HG03066 (cell line): ENCODE measurements around the gene FOXJ2.
"Not testable (repeated sequence)": the region's sequence is repeated elsewhere in the genome, so short reads cannot be mapped to it uniquely, and the experiment has no call there.

Source experiments
- ATAC-seq: cut with Tn5 transposase; IDR thresholded peaks from one replicate; pipeline ENCODE4 v1.9.1; 2021; ENCODE audit warnings: low read depth; ENCODE audit not compliant: unreplicated experiment

Gene FOXJ2

GRCh38 chr12:8028267-8028666 is 4.2 kb upstream of the FOXJ2 start:
- no peak for ATAC-seq

GRCh38 chr12:8030189-8030588 is 2.3 kb upstream of the FOXJ2 start:
- ATAC-seq = no peak

DNA sequence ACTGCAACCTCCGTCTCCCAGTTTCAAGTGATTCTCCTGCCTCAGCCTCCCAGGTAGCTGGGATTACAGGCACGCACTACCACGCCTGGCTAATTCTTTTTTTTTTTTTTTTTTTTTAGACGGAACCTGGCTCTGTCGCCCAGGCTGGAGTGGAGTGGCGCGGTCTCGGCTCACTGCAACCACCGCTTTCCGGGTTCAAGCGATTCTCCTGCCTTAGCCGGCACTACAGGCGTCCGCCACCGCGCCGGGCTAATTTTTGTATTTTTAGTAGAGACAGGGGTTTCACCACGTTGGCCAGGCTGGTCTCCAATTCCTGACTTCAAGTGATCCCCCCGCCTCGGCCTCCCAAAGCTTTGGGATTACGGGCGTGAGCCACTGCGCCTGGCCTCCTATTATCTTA is 1.5 kb upstream of the FOXJ2 start:
- not testable (repeated sequence) for ATAC-seq

GRCh38 chr12:8031872-8032241 is 659 bp upstream of the FOXJ2 start:
- no peak for ATAC-seq

- ATAC-seq = no peak
These were observed 883 bp downstream of the FOXJ2 start for GRCh38 chr12:8033153-8034044.

GRCh38 chr12:8034802-8035201 is 2.3 kb downstream of the FOXJ2 start:
- no peak for ATAC-seq

GRCh38 chr12:8035440-8036010 is 3.0 kb downstream of the FOXJ2 start:
- no peak for ATAC-seq

- no peak for ATAC-seq
These were observed 3.8 kb downstream of the FOXJ2 start for GRCh38 chr12:8036346-8036745.

DNA sequence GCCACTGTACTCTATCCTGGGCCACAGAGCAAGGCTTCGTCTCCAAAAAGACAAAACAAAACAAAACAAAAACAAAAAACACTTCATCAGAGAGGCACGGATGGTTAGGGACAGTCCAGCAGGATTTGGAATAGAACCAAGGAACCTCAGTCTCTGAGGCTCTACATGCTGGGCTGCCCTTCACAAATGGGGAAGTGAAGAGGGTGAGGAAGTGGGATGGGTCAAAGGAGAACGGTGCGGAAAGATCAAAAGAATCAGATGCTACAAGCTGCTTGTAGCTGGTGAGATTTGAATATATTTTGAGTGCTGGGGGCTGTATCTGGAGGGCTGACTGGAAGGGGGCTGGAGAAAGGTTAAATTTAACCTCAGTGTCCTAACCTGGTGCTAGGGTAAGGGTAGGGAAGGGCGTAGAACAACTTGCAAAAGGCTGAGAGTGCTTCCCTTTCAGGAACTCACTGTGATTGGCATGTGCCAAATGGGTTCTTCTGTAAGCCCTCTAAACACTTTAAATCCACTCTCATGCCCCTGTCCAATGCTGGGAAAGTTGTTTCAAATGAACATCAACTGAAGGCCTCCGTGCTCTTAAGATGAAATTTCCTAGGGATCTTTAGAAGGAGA is 4.6 kb downstream of the FOXJ2 start:
- no peak for ATAC-seq

DNA sequence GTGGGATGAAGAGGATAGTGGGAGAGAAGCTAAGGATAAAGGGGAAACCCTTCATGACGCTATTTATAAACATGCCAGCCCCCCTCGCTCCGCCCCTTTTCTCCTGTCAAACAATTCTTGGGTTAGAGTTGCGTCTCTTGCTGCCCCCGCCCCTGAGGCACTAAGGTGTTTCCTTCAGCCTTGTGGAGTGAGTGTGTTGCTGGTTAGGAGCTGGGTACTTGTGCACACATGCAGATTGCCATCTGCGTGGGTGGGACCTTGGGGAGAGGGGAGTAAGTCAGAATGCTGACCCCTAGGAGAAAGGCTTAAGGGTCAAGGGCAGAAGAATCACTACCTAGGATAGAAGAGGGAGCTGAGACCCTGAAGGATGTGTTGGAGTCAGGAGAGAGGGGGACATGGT is 5.4 kb downstream of the FOXJ2 start:
- no peak for ATAC-seq

GRCh38 chr12:8038659-8039114 is 6.2 kb downstream of the FOXJ2 start:
- ATAC-seq = no peak

DNA sequence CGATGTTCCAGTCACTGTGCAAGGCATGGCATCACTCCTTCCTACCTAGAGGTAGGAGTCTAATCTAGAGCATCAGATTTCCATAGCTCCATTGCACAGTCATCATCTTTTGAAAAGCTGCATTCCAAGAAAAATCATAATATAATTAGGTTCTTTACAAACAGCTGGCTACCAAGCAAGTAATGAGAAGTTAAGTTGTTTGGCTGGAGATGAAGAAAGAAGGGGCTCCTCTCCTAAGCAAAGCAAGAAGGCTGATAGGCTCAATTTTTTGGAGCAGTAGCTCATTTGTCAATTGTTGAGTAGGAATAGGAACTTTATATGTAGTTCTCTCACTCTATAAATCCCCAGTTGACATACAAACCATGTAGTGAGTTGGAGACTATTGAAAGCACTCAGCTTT is 8.3 kb downstream of the FOXJ2 start:
- ATAC-seq = no peak

GRCh38 chr12:8045952-8046944 is 13.7 kb downstream of the FOXJ2 start:
- ATAC-seq = no peak

GRCh38 chr12:8047842-8048241 is 15.3 kb downstream of the FOXJ2 start:
- no peak for ATAC-seq

- ATAC-seq = no peak
These were observed 16.4 kb downstream of the FOXJ2 start for GRCh38 chr12:8048906-8049305.

DNA sequence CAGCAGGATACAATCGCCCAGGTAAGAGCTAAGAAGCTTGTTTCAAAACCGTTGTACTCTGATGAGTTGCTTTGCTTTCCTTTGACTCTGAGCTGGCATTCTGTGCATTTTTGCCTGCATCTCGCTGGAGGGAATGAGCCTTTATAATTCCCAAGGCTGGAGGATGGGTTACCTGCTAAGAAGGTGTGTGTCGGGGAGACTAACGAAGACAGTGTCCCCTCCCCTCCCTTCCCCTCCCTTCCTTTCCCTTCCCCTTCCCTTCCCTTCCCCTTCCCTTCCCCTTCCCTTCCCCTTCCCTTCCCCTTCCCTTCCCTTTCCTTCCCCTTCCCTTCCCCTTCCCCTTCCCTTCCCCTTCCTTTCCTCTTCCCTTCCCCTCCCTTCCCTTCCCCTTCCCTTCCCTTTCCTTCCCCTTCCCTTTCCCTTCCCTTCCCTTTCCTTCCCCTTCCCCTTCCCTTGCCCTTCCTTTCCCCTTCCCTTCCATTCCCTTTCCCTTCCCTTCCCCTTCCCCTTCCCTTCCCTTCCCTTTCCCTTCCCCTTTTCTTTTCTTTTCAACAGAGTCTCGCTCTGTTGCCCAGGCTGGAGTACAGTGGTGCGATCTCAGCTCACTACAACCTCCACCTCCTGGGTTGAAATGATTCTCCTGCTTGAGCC is 18.2 kb downstream of the FOXJ2 start:
- ATAC-seq = no peak

GRCh38 chr12:8052679-8053078 is 20.2 kb downstream of the FOXJ2 start:
- no peak for ATAC-seq

DNA sequence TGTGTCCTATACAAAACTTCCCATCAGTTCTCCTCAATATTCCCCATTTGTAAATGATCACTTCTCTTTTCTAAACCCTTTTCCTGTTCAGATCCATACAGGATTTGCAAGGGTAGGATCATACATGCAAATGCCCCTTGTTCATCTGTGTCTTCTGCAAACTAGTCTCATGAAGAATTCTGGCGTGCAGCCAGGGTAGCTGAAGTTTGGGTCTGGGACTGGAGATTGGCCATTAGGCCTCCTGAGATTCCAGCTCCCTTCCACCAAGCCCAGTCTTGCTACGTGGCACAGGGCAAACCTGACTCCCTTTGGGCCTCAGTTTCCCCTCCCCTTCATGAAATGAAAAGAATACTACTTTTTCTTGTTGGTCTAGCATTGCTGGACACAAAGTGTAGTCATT is 22.3 kb downstream of the FOXJ2 start:
- ATAC-seq = no peak

DNA sequence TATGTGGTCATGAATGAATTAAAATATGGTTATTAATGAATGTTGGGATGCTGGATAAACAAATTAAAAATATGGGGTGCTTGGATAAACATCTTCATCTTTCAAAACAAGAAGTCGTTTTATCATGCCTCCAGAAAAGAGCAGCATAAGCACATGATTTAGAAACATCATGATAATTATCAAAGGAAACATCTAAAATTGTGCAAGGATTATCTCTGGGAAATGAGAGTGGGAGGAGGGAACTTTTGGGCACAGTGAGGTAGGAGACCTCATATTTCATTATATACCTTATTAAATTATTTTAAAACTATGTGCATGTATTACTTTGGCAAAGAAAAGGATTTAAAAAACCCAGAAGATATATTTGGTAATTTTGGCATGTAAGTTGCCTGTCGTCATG is 24.8 kb downstream of the FOXJ2 start:
- ATAC-seq = no peak

DNA sequence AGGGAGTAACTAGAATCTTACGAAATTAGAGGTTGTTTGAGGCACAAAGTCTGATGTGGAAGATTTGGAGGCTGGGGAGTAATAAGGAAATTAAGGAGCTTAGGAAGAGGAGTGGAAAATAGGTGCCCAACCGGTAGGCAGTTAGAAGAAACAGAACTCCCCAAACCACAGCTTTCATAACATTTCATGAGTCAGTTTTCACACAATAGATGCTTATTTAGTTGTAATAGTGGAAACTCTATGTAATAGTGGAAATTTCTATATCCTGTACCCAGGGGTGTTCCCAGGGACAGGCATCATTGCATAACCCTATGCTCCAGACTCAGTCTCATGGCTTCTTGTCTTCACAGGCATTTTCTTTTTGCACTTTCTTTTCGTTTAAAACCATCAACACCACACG is 25.3 kb downstream of the FOXJ2 start:
- no peak for ATAC-seq
